ENCODE measurements around the gene HTT. TPM values are rescaled to one million over a fixed set of nuclear protein-coding genes. Genes with fewer than 3 reads are reported as not detected.

Gene HTT
- total RNA-seq, 1 experiment from 2014 or later, result 64.4 TPM

- no peaks in the 10 kb centered on the region for H3K79me1 ChIP-seq (ENCODE audit: insufficient read depth, low read depth, low read length, poor library complexity, severe bottlenecking)
- H4K5ac ChIP-seq (ENCODE audit: insufficient read length, low read depth, low read length), result no peak overlapping the region
- H3K4me3 Mint-ChIP-seq, result no peak overlapping the region
- H4K8ac ChIP-seq (replicated peaks; ENCODE audit: insufficient read length, low read depth, low read length), result no peak overlapping the region
- no peaks in the 10 kb centered on the region for H3K9me3 ChIP-seq (ENCODE audit: control insufficient read depth, low read depth, low read length)
- no peak overlapping the region for H2BK15ac ChIP-seq (ENCODE audit: low read depth, low read length)
- no peak overlapping the region for H3T11ph ChIP-seq (ENCODE audit: low read length)
- H3K18ac ChIP-seq (ENCODE audit: insufficient read length, low read depth, low read length), result no peak overlapping the region
- no peak overlapping the region for H2BK20ac ChIP-seq (ENCODE audit: low read depth, low read length, poor library complexity, severe bottlenecking)
- no peak overlapping the region for H2BK12ac ChIP-seq (ENCODE audit: insufficient read length, low read depth, low read length)
- H3K4me1 Mint-ChIP-seq, result no peaks in the 10 kb centered on the region
- H3K4me1 ChIP-seq (ENCODE audit: insufficient read depth, low read length), result no peaks in the 10 kb centered on the region
- H3K27ac ChIP-seq (ENCODE audit: insufficient read length, low read depth, low read length), result no peak overlapping the region
- no peak overlapping the region for H3K56ac ChIP-seq (ENCODE audit: insufficient read length, low read depth, low read length)
- peaks cover 48 to 79% (median 68%) of the 10 kb centered on the region in 3 experiments for H3K36me3 Mint-ChIP-seq (ENCODE audit: insufficient read depth in 1 of 3, low read depth in 3 of 3)
- no peak overlapping the region for H2AK5ac ChIP-seq (ENCODE audit: insufficient read length, low read length)
- DNase-seq, result no peak
- no peak overlapping the region for H3K4me2 ChIP-seq (ENCODE audit: insufficient read depth, insufficient read length, low read length)
- H3K23ac ChIP-seq (ENCODE audit: insufficient read length, low read depth, low read length), result no peak overlapping the region
- no CpG with 5 or more reads among the region's 9 CpGs for WGBS (ENCODE audit: extremely low coverage, insufficient read length, low lambda C conversion rate)
- H3K14ac ChIP-seq (ENCODE audit: insufficient read depth, low read length), result no peak overlapping the region
- H3K9me3 Mint-ChIP-seq, result peaks cover 3 to 7% of the 10 kb centered on the region in 2 experiments; a peak in 3 of 5 replicates
- peaks cover 5% of the 10 kb centered on the region for H4K20me1 ChIP-seq (ENCODE audit: control insufficient read depth, insufficient read depth, insufficient read length)
- no peak overlapping the region for H3K4ac ChIP-seq (ENCODE audit: low read depth, low read length)
- no peaks in the 10 kb centered on the region for H3K27me3 ChIP-seq (ENCODE audit: insufficient read depth, low read length)
- H2BK5ac ChIP-seq (ENCODE audit: insufficient read length, low read length), result no peak overlapping the region
- no peaks in the 10 kb centered on the region for H3K79me2 ChIP-seq (ENCODE audit: insufficient read depth, low read length)
- H3K9ac ChIP-seq (ENCODE audit: extremely low read depth, insufficient read length, low read length), result no peak overlapping the region
- no peaks in the 10 kb centered on the region for H3K27me3 Mint-ChIP-seq (ENCODE audit: low read depth)
- no peak overlapping the region for H3K27ac Mint-ChIP-seq
- H3K23me2 ChIP-seq (ENCODE audit: insufficient read length, low read depth, low read length, poor library complexity, severe bottlenecking), result no peaks in the 10 kb centered on the region
- TF ChIP-seq CTCF (conservative IDR thresholded peaks at IDR 0.05), result no peak
- no peak overlapping the region for H4K91ac ChIP-seq (ENCODE audit: insufficient read length, low read depth, low read length)
- H2AFZ ChIP-seq (ENCODE audit: low read length), result no peak overlapping the region
- H2BK120ac ChIP-seq (ENCODE audit: low read depth, low read length, poor library complexity, severe bottlenecking), result no peak overlapping the region
Measured at GRCh38 chr4:3225936-3226335, 151.5 kb downstream of the HTT start.
